HG02970 (cell line): ENCODE results near the gene CADM4.
"Not testable (repeated sequence)": the region's sequence is repeated elsewhere in the genome, so short reads cannot be mapped to it uniquely, and the experiment has no call there.

Source experiments
- ATAC-seq: cut with Tn5 transposase; IDR thresholded peaks from one replicate; pipeline ENCODE4 v1.9.1; 2021; ENCODE audit warnings: mild to moderate bottlenecking, moderate library complexity, moderate number of reproducible peaks; ENCODE audit not compliant: unreplicated experiment, low FRiP score

Gene CADM4

DNA sequence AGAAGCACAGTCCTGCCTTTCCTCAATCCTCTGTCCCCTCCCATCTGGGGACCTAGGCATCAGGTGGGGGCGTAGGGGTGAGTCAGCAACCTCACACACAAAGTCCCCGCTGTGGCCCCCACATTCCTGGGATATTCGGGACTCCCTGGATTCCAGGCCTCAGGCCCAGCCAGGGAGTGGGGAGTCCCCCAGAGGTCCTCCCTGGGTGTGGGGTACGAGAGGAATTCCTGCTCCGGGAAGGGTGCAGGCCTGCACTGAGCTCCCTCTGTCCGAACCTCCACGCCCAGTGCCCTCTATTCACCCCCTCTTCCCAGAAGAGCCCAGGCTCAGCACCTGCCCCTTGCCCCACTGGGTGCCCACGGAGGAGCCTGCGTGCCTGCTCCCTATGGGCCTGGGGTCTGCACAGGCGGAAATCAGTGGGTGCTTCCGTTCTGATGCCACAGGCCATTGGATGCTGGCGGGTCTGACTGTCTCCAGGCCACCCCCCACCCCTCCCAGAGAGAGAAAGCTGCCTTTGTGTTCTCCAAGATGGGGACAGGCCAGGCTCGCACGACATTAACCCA lies 3.4 kb downstream of the CADM4 start:
- no peak for ATAC-seq

GRCh38 chr19:43635561-43635940 lies 4.1 kb downstream of the CADM4 start:
- not testable (repeated sequence) for ATAC-seq

GRCh38 chr19:43634872-43635560 lies 4.6 kb downstream of the CADM4 start:
- no peak for ATAC-seq

DNA sequence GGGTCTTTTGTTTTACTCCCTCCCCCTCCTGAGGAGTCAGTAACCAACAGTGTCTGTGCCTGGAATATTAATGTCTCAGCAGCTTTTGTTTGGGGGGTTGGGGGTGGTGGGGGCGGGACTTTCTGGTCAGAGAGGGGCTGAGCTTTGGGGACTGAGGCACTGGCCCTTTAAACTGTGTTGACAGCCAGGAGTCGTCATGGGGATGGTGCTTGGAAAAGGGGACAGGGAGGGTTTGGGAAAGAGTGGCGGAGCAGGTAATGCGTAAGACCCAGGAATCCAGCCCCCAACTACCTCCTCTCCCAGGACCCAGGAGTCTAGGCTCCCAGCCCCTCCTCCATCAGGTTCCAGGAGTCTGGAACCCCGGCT lies 5.2 kb downstream of the CADM4 start:
- no peak for ATAC-seq

DNA sequence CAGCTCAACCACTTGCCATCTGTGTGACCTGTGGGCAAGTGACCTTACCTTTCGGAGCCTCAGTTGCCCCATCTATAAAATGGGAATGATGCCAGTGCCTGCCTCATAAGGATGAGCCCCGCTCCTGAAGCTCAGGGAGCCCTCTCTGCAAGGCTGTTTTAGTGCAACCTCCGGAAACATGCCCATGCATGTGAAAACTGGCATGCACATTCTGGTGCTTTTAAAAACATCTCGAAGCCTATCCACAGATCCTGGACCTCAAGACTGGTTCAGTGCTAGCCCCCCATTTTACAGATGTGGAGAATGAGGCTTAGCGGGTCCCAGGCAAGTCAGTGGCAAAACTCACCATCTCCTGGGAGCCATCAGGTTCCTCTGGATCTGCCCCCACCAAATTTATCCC lies 5.6 kb downstream of the CADM4 start:
- no peak for ATAC-seq

GRCh38 chr19:43633520-43633919 lies 6.1 kb downstream of the CADM4 start:
- ATAC-seq, result no peak

- no peak for ATAC-seq
Observed at GRCh38 chr19:43631491-43631890, 8.2 kb downstream of the CADM4 start.

DNA sequence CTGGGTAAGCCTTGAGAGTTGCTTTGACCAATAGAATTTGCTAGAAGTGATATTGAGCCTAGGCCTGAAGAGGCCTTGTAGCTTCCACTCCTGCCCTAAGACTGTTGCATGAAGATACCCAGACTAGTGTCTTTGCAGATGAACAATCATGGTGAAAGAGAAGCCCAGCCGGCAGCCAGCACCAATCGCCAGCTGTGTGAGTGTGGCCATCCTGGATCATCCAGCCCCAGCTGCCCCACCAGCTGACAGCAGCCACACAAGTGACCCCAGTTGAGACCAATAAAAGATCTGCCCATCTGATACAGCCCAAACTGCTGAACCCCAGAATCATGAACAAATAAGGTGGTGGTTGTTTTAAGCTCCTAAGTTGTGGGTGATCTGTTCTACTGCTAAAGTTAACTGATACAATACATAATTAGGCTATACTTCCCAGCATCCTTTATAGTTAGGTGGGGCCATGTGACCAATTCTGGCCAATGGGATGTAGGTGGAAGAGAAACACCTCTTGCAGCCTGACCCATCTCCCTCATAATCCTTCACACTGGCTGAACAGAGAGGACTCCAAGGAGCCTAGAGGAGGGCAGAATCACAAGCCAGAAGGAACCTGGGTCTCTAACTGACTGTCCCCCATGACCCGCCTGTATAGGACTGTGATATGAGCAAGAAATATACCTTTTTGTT lies 10.9 kb downstream of the CADM4 start:
- no peak for ATAC-seq

- no peak for ATAC-seq
Observed at GRCh38 chr19:43626838-43627237, 12.8 kb downstream of the CADM4 start.

- ATAC-seq, result no peak
Observed at GRCh38 chr19:43625918-43626579, 13.6 kb downstream of the CADM4 start.

DNA sequence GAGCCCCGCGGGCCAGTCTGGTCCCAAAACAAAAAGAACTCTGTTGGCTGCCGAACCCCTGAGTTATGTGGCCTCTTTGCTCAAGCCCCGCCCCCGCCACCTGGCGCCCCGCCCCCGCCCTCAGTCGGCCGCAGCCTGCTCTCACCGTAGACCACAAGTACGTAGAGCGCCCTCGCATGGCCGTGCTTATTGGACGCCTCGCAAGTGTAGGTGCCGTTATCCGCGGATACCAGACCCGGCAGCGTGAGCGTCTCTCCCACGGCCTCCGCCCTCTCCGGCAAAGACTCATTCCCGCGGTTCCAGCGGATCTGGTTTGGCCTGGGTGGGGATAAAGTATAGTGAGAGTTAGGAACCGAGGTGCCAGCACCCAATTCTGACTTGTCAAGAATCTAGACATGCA lies 14.7 kb downstream of the CADM4 start:
- no peak for ATAC-seq

- ATAC-seq, result no peak
Observed at GRCh38 chr19:43623889-43624670, 15.6 kb downstream of the CADM4 start.

DNA sequence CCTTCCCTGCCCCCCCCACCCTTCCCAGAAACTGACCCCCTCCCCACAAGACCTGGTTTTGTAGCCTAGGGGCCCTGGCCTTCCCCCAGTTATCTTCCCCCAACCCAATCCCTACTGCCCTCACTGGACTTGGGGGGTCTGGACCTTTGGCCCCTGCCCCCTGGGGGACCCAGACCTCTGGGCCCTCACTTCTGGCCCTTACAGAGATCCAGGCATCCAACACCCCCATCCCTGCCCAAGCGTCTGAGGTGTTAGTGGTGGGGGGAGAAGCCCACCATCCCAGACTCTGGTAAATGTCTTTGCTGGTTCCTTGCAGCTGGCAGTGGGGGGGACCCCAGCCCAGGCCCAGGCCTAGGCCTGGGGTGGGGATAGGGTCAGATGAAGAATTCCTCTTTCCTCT lies 16.7 kb downstream of the CADM4 start:
- ATAC-seq, result no peak

DNA sequence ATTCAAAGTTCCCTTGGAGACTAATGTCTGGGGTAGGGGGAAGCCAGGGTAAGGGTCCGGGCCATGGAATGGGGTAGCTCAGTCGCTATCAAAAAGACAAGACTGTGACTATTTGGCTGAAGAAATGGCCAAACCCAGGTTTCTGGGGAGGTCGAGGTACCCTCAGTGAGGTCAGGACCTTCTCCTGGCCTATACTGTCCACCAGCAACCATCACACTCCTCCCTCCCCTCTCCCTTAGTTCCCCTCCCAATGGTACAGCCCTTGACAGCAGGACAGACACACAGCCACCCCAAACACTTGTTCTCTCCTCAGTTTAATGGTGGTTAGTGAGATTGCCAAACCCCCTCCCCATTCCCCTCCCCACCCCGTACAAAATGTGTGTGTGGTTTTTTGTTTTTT lies 17.6 kb downstream of the CADM4 start:
- ATAC-seq, result no peak

- no peak for ATAC-seq
Observed at GRCh38 chr19:43620061-43621001, 19.3 kb downstream of the CADM4 start.

- peak; percentile 74 for ATAC-seq
Observed at GRCh38 chr19:43619262-43620060, 20.2 kb downstream of the CADM4 start, which contains the start of gene ZNF428. TSS of gene ZNF428 (minus strand) at chr19:43619629. CDS start at chr19:43614304, 5,325 bp downstream.

DNA sequence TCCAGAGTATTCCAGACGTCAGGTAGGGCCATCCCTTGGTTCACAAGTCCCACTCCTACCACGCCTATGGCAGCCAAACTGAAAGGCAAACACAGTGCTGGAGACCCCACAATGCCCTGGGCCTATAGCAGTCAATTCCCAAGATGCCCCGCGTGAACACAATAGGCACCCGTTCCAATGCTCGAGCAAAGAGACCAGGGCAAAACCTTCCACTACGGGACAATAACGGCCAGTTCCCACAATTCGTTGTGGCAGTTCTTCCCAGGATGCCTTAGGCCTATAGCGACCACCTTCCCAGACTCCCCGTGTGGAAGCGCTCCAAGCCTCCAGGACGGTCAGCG lies 20.8 kb downstream of the CADM4 start:
- no peak for ATAC-seq

GRCh38 chr19:43616954-43617353 lies 22.7 kb downstream of the CADM4 start:
- no peak for ATAC-seq

GRCh38 chr19:43616306-43616705 lies 23.3 kb downstream of the CADM4 start:
- ATAC-seq, result no peak
